PFSK-1 (cell line): ENCODE data around the gene RPN1.

Experiments used
- FOXP2 ChIP-seq: optimal IDR thresholded peaks from 2 replicates; pipeline ENCODE3; 2011; ENCODE audit warnings: borderline replicate concordance, control low read depth, inconsistent platforms; ENCODE audit not compliant: insufficient read depth; ENCODE audit errors: extremely low read length, extremely low read depth
- POLR2AphosphoS5 ChIP-seq: IDR thresholded peaks from 2 replicates; pipeline ENCODE4 v1.6.1; 2012; ENCODE audit warnings: low read depth, mild to moderate bottlenecking, control low read depth, low read length, moderate library complexity
- REST ChIP-seq, 2 experiments: IDR thresholded peaks; 2 replicates each; pipeline versions ENCODE4 v1.6.1 to v1.8.0; 2011 to 2012; ENCODE audit warnings: low read depth in 2 of 2, low read length in 2 of 2, control low read depth in 1 of 2, inconsistent platforms in 1 of 2, mild to moderate bottlenecking in 1 of 2, moderate library complexity in 1 of 2; ENCODE audit not compliant: insufficient read depth in 1 of 2
- SIN3A ChIP-seq: IDR thresholded peaks from 2 replicates; pipeline ENCODE4 v1.6.1; 2012; ENCODE audit warnings: mild to moderate bottlenecking, low read length, moderate library complexity, borderline replicate concordance; ENCODE audit not compliant: insufficient read depth
- TAF1 ChIP-seq: IDR thresholded peaks from 2 replicates; pipeline ENCODE4 v1.6.1; 2012; ENCODE audit warnings: low read length, control low read depth, borderline replicate concordance; ENCODE audit not compliant: insufficient read depth

RPN1 gene

GRCh38 chr3:128619146-128619890 is 31.3 kb downstream of the RPN1 start:
- TF ChIP-seq POLR2AphosphoS5 = no peak
- TF ChIP-seq SIN3A = no peak
- no peak for TF ChIP-seq TAF1

- no peak; the same call in 1 of the 2 replicates for TF ChIP-seq POLR2AphosphoS5
- no peak for TF ChIP-seq FOXP2
- no peak for TF ChIP-seq REST (IDR thresholded peaks at IDR 0.05; ENCODE audit: insufficient read depth in 1 of 2, low read depth in 2 of 2, low read length in 2 of 2)
- TF ChIP-seq TAF1 = no peak
- no peak for TF ChIP-seq SIN3A
These were observed 32.3 kb downstream of the RPN1 start for GRCh38 chr3:128618398-128618726.

- TF ChIP-seq TAF1 (no peak), POLR2AphosphoS5 (peak; percentile 58)
These were observed 32.8 kb downstream of the RPN1 start for GRCh38 chr3:128617557-128618397.

- TF ChIP-seq TAF1 (no peak), FOXP2 (no peak), SIN3A (no peak), POLR2AphosphoS5 (no peak), REST (IDR thresholded peaks at IDR 0.05; ENCODE audit: insufficient read depth in 1 of 2, low read depth in 2 of 2, low read length in 2 of 2) (no peak)
These were observed 33.4 kb downstream of the RPN1 start for GRCh38 chr3:128617270-128617556.

GRCh38 chr3:128616516-128617269 is 33.9 kb downstream of the RPN1 start:
- TF ChIP-seq TAF1 (no peak), POLR2AphosphoS5 (no peak), SIN3A (no peak), FOXP2 (no peak), REST (IDR thresholded peaks at IDR 0.05; ENCODE audit: insufficient read depth in 1 of 2, low read depth in 2 of 2, low read length in 2 of 2) (no peak)

GRCh38 chr3:128614076-128614475 is 36.5 kb downstream of the RPN1 start:
- TF ChIP-seq FOXP2 (no peak), SIN3A (no peak), REST (IDR thresholded peaks at IDR 0.05; ENCODE audit: insufficient read depth in 1 of 2, low read depth in 2 of 2, low read length in 2 of 2) (no peak)
